ENCODE data around the gene OPRL1. TPM values are rescaled to one million over a fixed set of nuclear protein-coding genes. Genes with fewer than 3 reads are reported as not detected.

OPRL1 gene
- total RNA-seq, 4 donors from 2014 or later, result 0.14 to 0.32 TPM; not detected in 2

DNA sequence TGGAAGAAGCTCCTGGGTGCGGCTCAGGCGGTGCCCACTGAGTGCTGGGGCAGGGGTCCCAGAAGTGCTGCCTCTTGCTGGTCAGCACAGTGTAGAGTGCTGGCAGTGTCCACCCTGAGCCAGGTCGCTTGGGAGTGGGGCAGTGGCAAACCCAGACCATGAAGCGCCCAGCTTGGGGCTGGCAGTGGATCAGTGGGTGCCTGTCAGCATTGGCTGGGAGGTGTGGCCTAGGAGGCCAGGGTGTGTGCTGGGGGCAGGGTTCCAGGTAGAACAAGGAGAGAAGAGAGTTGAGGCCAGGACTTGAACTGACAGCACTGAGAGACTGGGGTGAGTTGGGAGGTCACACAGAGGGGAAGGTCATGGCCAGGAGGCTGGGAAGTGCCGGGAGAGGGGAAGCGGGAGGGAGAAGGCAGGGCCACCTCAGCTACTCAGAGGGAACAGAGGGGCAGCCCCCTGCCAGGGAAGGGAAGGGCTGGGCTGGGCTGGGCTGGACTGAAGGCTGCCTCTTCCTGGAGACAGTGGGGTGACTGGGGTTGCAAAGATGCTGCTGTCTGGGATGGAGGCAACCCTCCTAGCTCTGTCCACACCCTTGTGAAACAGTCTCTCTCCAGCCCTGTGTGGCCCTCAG lies 12.8 kb upstream of the OPRL1 start:
- H3K4me1 ChIP-seq, result peaks cover 13 to 25% (median 20%) of the 10 kb centered on the region in 4 donors

DNA sequence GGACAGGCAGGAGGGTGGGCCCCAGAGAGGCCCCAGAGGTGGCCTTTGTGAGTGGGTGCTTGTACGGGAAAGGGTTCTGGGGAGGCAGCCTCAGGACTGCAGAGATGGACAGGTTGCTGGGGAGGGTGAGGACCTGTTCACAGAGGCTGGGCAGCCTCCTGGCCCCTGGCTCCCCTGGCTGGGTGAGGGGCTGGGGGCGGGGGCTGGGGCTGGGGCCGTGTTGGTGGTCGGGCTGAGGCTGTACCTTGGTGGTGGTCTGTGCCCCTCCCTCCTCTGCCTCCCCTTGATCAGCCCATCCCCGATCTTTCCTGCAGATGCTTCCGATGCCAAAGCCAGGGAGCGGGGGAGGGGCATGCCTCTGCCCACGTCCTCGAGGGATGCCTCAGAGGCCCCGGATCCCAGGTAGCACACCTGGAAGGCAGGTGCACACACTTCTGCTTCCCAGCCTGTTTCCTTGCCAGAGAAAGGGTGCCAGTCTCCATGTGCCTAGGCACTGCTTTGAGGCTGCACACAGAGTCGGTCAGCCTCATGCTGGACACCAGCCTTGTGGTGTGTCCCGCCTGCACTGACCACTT lies 12.1 kb upstream of the OPRL1 start:
- H3K4me1 ChIP-seq, result peaks cover 9 to 19% (median 15%) of the 10 kb centered on the region in 4 donors
- in situ Hi-C loops (cut with MboI; ENCODE audit: low pct_ligation_motif_present in 1 of 4, low pct_unique_long_range_greater_than_20kb in 1 of 4, low sequenced_read_pairs in 3 of 4) (no loop called here), intact Hi-C loops (cut with DNase I; ENCODE audit: low total_unique reads) (no loop called here)
- peaks cover 4% of the 10 kb centered on the region for H3K27me3 ChIP-seq
- H3K27ac ChIP-seq, result no peak overlapping the region
- DNase-seq, result no peak
- no peak overlapping the region for H3K4me3 ChIP-seq
- TF ChIP-seq, protein P1, sequence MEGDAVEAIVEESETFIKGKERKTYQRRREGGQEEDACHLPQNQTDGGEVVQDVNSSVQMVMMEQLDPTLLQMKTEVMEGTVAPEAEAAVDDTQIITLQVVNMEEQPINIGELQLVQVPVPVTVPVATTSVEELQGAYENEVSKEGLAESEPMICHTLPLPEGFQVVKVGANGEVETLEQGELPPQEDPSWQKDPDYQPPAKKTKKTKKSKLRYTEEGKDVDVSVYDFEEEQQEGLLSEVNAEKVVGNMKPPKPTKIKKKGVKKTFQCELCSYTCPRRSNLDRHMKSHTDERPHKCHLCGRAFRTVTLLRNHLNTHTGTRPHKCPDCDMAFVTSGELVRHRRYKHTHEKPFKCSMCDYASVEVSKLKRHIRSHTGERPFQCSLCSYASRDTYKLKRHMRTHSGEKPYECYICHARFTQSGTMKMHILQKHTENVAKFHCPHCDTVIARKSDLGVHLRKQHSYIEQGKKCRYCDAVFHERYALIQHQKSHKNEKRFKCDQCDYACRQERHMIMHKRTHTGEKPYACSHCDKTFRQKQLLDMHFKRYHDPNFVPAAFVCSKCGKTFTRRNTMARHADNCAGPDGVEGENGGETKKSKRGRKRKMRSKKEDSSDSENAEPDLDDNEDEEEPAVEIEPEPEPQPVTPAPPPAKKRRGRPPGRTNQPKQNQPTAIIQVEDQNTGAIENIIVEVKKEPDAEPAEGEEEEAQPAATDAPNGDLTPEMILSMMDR (IDR thresholded peaks at IDR 0.05), result no peak
- no peak for TF ChIP-seq EP300 (IDR thresholded peaks at IDR 0.05; ENCODE audit: low read depth)
- no peak for TF ChIP-seq POLR2AphosphoS5 (IDR thresholded peaks at IDR 0.05)
- TF ChIP-seq POLR2A (IDR thresholded peaks at IDR 0.05), result no peak
- no peaks in the 10 kb centered on the region for H3K9me3 ChIP-seq
- 75% methylated on average over 11 of the region's 12 CpGs; no CpG with 5 or more reads in 1 of the 2 donors for WGBS, 2 donors (ENCODE audit: low coverage in 1 of 2)
- no peaks in the 10 kb centered on the region for H3K36me3 ChIP-seq

More for the DNA sequence above, 12.8 kb upstream of the OPRL1 start:
- Histone ChIP-seq H3K27me3 (peaks cover 4% of the 10 kb centered on the region), H3K27ac (no peak overlapping the region), H3K36me3 (no peaks in the 10 kb centered on the region), H3K9me3 (no peaks in the 10 kb centered on the region), H3K4me3 (no peak overlapping the region)
- DNase-seq, result no peak
- intact Hi-C loops (cut with DNase I; ENCODE audit: low total_unique reads) (no loop called here), in situ Hi-C loops (cut with MboI; ENCODE audit: low pct_ligation_motif_present in 1 of 4, low pct_unique_long_range_greater_than_20kb in 1 of 4, low sequenced_read_pairs in 3 of 4) (no loop called here)
- TF ChIP-seq POLR2AphosphoS5 (IDR thresholded peaks at IDR 0.05) (no peak), POLR2A (IDR thresholded peaks at IDR 0.05) (no peak), EP300 (IDR thresholded peaks at IDR 0.05; ENCODE audit: low read depth) (no peak)
- TF ChIP-seq, protein P1 (IDR thresholded peaks at IDR 0.05), result no peak
- WGBS, 2 donors (ENCODE audit: low coverage in 1 of 2), result 81% methylated on average over 6 of the region's 6 CpGs; no CpG with 5 or more reads in 1 of the 2 donors

DNA sequence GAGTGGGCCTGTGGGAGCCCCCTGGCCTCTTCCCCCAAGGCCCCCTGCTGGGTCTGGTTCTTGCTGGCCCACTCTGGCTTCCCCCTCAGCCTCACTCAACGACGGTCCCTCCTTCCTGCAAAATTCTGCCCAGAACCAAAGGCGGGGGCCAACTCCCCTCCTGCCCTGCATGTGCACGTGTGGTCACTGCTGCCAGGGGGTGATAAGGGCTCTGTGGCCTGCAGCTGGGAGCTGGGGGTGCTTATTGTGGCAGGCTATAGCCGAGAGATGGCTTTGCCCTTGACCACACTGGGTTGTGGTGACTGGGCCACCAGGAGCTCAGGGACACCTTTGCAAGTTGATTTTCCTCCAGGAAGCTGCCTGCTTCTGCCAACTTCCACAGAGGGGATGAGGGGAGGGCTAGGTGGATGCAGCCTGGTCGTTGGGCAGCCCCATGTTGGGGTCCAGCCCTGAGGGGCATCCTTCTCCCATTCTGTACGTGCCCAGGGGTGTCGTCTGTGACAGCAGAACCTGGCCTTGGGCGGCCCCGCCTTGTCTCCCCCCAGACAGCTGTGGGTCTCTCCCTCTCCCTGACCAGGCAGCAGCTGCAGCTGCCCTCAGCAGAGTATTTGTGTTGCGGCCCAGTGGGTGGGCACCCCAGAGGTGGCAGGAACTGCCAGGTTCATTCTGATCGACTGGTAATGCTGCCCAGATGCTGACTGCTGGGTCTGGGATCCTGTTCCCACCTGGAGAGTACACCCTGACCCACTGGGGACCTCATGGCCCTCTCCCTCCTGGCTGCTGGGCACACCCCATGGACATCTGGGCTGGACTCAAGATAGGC lies 11.3 kb upstream of the OPRL1 start:
- H3K9me3 ChIP-seq, result no peaks in the 10 kb centered on the region
- intact Hi-C loops (cut with DNase I; ENCODE audit: low total_unique reads) (no loop called here), in situ Hi-C loops (cut with MboI; ENCODE audit: low pct_ligation_motif_present in 1 of 4, low pct_unique_long_range_greater_than_20kb in 1 of 4, low sequenced_read_pairs in 3 of 4) (no loop called here)
- no peaks in the 10 kb centered on the region for H3K36me3 ChIP-seq
- peaks cover 9 to 15% (median 12%) of the 10 kb centered on the region in 4 donors for H3K4me1 ChIP-seq
- H3K4me3 ChIP-seq, result no peak overlapping the region
- TF ChIP-seq POLR2AphosphoS5 (IDR thresholded peaks at IDR 0.05) (no peak), EP300 (IDR thresholded peaks at IDR 0.05; ENCODE audit: low read depth) (no peak), POLR2A (IDR thresholded peaks at IDR 0.05) (no peak)
- TF ChIP-seq, protein P1 (IDR thresholded peaks at IDR 0.05), result no peak
- H3K27me3 ChIP-seq, result peaks cover 4% of the 10 kb centered on the region
- WGBS, 2 donors (ENCODE audit: low coverage in 1 of 2), result 77% methylated on average over 7 of the region's 12 CpGs; no CpG with 5 or more reads in 1 of the 2 donors
- no peak for DNase-seq
- no peak overlapping the region for H3K27ac ChIP-seq

DNA sequence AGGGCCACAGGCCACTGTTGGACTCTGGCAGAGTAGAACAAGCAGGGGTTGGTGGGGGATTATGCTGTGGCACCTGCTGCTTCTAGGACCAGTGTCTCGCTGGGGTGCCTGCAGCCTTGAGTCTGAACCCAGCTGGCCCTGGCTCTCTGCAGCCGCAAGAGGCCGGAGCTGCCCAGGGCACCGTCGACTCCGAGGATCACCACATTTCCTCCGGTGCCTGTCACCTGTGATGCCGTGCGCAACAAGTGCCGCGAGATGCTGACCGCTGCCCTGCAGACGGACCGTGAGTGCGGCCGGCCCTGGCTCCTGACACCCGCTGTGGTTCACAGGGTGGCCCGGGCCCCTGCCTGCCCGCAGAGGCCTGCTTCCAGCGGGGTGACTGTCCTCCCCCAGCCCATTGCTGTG lies 10.7 kb upstream of the OPRL1 start:
- TF ChIP-seq POLR2A (IDR thresholded peaks at IDR 0.05) (no peak), POLR2AphosphoS5 (IDR thresholded peaks at IDR 0.05) (no peak), EP300 (IDR thresholded peaks at IDR 0.05; ENCODE audit: low read depth) (no peak)
- TF ChIP-seq, protein P1 (IDR thresholded peaks at IDR 0.05), result no peak

More for the DNA sequence above, 10.7 kb upstream of the OPRL1 start:
- intact Hi-C loops (cut with DNase I; ENCODE audit: low total_unique reads) (no loop called here), in situ Hi-C loops (cut with MboI; ENCODE audit: low pct_ligation_motif_present in 1 of 4, low pct_unique_long_range_greater_than_20kb in 1 of 4, low sequenced_read_pairs in 3 of 4) (no loop called here)
- Histone ChIP-seq H3K27me3 (peaks cover 1% of the 10 kb centered on the region), H3K4me1 (peaks cover 3 to 8% (median 6%) of the 10 kb centered on the region in 4 donors), H3K9me3 (no peaks in the 10 kb centered on the region), H3K36me3 (no peaks in the 10 kb centered on the region), H3K4me3 (no peak overlapping the region), H3K27ac (no peak overlapping the region)
- DNase-seq, result no peak
- 86% methylated on average over 13 of the region's 20 CpGs; no CpG with 5 or more reads in 1 of the 2 donors for WGBS, 2 donors (ENCODE audit: low coverage in 1 of 2)
